T-helper 9 cell (primary cell): ENCODE results near the gene FAM204A.

Experiments
- DNase-seq: peaks from one replicate; pipeline ENCODE4 v3.0.0-alpha.2; 2020
- total RNA-seq, 2 donors: gene quantifications; one replicate each; lab custom pipeline; 2026; lab: John Stamatoyannopoulos, UW

The FAM204A gene
- total RNA-seq, result 49.5 to 81.4 reads per million in 2 donors

DNA sequence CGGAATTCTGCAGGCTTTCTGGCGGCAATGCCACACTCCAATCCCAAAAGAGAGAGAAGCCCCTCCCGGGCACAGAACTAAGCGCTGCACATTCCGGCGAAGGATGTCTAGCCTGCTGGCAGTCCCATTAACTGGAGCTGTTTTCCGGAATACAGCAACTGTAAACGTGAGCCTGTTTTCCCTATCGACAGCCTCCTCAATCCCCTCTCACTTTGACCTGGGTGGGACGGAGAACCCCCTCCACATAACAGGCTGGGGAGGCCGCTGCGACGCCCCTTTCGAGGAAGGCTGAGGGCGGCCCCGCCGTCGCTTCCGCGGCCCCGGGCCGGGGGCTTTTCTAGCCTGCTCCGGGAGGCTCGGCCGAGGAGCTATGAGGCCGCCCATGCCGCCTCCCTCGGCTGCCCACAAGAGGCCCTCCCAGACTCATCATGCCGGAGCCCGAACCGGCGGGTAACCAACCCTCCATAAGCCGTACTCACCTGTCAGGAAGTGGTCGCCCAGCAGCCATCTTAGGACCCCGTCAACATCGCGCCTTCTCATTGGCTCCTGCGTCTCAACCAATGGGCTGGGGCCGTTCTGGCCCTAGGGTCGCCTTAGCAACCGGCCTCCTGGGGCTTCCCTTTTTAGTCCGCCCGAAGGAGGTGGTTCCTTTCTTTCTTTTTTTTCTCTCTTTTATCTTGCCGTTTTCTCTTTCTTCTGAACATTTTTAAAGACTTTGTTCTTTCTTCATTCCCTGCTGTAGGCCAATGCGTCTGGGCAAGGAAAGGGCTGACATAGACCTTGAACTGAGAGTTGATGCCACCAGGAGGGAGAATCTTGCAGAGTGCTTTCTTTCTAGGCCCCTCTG is at the start of gene FAM204A:
TSS of gene FAM204A (minus strand) at position 534 of the 847 bp plus-strand sequence. CDS start 5,909 bp downstream, outside the sequence.
- peak; percentile 96 for DNase-seq

DNA sequence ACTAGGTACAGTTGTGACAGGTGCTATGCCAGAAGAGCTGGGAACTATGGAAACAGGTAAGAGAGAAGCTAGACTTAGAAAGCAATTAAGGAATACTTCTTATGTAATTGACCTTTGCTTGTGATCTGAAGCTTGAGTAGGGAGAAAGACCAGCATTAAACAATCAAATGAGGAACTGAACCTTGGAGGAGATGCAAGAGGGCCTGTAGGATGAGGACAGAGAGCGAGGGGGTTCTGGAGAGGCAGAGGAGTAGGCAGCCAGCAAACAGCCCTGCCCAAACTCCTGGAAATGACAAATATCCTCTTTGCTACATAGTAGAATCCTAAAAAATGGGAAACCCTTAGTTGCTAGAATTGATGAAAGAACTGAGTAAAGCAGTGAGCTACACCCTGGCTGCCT is 41.6 kb upstream of the FAM204A start:
- DNase-seq, result no peak

DNA sequence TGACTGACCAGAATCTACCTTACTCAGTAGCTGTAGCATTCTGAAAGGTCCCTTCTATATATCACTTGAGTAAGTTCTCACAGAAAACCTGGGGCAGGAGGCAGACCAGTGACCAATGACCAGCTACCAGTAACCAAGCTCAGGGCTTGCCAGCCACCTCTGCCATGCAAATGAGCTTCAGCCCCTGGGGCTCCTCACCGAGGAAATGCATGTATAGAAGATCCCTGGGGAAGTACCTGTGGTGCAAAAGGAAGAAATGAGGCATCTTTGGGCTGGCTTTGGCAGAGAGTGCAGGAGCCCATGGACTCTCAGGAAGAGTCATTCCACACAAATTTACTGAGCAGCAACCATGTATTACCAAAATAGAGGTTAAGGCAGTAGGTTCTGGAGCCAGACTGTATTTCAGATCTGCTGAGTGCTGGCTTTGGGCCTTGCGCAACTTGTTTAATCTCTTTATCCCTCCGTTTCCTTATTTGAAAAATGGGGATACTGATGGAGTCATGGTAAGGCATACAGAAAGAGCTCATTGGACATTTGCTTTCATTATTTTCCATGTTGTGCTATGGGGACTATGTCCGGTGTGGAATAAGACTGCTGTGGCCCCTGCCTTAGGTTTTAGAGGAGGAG is 41.1 kb upstream of the FAM204A start:
- DNase-seq, result no peak

DNA sequence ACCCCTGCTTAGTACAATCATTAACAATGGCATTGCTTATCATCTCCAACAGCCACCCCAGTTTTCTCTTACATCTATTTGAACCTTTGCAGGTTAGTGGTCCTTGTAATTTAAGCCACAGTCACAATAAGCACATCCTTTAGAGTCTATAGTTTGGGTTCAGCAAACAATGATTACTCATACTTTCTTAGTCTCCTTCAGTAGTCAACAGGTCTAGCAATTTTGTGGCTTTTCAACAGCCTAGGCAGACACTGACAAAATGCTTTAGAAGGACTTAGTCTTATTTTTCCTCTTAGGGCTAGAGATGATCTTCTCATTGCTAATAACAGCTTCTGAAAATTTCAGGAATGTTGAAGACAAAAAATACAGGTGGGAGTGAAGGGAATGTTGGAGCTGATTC is 32.3 kb upstream of the FAM204A start:
- DNase-seq, result no peak

DNA sequence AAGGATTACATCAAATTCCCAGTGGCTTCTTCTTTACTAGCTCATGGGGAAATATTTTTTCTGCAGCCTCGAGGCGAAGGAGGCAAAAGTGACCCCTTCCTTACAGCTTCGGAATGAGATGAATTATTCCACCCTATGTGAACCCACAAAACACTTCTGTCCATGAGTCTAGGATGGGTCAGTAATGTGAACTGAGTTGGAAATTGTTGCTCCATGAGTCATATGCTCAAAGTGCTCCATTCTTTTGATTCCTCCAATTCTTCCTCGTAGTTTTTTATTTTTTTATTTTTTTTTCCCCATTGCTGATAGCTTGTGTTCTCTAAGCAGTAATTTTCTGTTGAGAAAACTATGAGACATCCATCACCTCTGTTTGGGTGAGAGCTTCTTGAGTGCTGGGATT is 31.7 kb upstream of the FAM204A start:
- no peak for DNase-seq

DNA sequence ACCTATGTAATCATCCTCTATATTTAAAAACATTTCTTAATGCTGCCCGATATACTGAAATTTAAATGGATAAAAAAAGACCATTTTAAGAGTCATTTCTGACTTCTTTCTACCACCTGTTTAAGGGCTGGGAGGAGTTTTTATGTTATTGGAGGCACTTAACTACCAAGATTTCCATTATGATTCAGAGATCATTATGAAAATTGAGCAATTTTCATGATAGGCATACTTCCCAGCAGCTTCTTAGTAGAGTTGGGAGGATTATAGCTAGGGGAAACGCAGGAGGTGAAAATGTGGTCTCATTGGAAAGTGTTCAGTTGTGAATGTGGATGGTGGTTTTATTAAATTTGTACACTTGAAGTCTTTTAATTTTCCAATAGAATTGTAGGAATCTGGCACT is 28.4 kb upstream of the FAM204A start:
- no peak for DNase-seq

DNA sequence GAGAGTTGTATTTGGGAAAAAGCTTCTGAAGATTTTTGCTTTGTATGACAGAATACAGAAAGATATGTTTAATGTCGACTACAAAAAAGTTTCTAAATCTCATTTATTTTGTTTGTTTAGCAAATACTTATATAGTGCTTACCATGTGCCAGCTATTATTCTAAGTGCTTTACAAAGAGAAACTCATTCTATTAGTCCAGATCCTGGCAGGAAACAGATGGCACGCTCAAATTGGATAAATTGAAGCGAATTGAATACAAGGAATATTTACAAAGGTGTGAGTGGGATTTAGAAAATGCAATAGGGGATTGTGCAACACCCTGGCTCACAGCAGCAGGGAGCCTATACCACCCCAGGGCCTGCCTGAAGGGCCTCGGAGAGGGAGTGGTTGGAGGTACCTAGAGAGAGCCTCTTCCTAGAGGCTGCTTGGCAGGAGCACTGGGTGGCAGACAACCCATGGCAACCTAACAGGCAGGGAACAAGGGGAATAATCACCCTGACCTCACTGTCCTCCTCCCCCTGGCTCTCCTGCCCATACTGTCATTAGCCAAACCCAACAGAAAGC is 27.6 kb upstream of the FAM204A start:
- DNase-seq, result no peak

DNA sequence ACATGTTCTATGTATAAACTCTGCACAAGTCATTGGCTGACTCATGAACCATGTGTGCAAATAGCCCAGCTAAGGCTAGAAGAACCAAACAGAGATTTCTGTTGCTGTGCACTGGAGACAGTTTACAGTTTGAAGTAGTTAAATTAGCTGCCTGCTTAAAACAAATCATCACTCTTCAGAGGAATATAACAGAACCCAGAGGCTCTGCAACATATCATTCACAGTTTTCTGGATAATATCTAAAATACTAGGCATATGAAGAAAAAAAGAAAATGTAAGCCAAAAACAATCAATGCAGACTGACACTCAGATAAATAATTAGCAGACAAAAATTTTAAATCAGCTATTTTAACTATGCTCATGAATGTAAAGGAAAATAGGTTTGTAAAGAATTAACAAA is 23.6 kb upstream of the FAM204A start:
- no peak for DNase-seq

DNA sequence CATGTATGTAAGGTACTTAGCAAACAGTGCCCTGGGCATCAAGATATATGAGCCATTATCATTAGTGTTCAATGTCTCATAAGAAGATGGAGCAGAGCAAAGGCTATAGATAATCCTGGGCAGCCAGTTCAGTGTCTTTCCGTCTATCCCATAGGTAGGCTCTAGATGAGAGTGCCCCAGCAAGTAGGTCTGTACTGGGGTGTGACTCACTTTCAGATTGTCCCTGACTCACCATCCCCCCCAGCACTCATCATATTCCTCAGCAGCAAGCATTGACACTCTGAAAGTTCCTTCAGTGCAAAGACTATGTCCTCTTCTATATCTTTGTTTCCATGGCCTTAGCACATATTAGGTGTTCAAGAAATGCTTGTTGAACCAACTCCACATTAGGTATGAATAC is 20.0 kb upstream of the FAM204A start:
- no peak for DNase-seq

DNA sequence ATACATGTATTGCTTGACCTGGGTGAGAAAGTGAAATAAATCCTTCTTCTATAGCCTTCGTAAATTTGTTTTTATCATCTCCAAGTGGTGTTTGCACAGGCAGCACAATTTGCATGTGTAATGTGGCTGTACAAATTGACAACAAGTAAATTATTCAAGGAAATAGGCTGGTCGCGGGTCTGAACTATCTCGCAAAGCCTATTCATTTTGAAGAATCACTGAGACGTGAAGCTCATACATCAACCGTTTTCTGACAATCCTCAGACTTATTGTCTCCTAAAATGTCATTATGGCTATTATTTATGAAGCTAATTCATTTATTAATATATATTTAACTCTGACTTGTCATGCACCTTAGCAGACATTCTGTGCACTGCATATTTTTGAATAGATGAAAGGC is 16.2 kb upstream of the FAM204A start:
- DNase-seq, result no peak

DNA sequence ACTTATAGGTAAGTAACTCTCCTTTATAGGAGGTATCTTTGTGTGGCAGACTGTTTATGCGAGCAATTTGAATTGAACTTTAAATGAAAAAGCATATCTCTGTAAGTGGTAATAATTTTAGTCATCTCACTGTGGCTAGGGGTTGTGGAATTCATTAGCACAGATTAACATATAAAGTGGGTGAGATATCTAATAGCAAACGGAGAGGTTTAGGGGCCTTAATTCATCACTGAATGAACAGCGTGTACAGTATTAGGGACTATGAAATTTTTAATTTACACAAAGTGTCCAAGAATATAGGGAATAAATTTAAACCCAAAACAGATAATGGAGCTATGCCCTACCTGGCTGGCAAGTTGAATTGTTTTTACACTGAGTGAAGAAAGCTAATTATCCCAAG is 15.7 kb upstream of the FAM204A start:
- DNase-seq, result no peak

DNA sequence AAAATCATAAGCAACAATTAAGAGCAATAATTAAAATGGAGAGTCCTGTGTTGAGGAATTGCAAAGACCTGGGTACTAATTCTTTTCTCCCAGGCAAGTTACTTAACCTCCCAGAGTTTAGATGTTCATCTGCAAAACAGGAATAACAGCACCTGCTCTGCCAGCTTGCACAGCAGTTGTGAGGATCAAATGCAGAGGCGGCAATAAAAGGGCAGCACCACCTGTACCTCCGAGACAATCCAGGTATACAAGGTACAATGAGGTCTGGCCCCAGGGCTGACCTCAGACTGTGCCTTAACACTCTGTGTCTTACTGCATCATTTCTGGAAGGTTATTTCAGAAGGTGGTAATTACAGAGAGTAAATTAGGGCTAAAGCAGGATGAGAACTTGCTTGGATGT is 14.5 kb upstream of the FAM204A start:
- DNase-seq, result no peak

DNA sequence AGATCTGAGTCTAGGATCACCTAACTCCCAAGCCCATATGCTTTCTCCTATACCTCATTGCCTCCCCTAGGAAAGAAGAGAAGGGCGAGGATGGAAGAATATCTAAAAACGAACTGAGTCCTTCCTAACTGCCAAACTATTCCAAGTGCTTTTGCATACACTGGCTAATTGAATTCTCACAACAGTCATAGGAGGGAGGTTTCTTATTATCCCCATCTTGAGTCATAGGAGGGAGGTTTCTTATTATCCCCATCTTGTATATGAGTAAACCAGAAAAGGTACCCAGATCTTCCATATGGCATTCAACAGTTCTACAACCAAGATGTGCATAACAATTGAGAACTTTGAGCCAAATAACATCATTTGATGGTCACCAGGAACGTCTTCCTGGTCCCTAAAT is 13.1 kb upstream of the FAM204A start:
- no peak for DNase-seq

DNA sequence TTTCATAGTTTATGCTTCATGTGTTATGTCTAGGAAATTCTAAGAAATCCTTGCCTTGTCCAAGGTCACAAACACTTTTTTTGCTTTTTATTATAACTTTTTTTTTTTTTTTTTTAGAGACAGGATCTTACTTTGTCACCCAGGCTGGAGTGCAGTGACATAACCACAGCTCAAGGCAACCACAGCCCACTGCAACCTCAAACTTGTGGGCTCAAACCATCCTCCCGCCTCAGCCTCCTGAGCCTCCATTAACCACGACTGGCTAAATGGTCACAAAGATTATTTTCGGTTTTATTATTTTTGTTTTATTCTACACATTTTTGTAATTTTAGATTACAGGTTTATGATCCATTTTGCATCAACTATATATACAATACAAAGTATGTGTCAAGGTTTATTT is 7.1 kb upstream of the FAM204A start:
- no peak for DNase-seq

DNA sequence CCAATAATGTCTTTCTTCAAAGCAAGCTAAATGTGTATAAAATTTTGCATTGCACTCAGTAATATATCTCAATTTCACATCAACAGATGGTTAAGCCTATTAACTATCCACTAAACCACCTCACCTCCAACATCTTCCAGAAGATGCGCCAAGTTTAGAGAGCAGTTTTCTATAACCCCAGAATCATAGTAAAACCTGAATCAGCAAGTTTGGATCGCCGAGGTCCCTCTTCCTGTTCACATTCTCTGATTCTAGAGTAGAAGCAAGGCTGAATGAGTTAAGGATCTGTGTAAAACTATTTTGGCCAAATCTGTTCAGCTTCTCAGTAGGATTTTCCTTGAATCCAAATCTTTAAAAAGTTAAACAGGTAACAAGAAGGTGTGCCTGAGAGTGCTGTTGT is 1.4 kb upstream of the FAM204A start:
- DNase-seq, result no peak

DNA sequence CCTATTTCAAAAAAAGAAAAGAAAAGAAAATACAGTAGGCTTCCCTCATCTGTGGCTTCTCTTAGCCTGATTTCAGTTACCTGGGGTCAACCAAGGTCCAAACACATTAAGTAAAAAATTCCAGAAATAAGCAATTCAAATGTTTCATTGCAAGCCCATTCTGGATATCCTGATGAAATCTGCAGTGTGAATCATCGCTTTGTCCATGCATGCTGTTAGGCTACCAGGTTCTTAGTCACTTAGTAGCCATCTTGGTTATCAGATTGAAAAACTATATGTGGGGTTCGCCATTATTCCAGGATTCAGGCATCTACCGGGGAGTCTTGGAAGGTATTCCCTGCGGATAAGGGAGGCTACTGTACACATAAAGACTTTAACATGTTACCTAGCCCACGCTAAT is 991 bp upstream of the FAM204A start:
- DNase-seq, result no peak

DNA sequence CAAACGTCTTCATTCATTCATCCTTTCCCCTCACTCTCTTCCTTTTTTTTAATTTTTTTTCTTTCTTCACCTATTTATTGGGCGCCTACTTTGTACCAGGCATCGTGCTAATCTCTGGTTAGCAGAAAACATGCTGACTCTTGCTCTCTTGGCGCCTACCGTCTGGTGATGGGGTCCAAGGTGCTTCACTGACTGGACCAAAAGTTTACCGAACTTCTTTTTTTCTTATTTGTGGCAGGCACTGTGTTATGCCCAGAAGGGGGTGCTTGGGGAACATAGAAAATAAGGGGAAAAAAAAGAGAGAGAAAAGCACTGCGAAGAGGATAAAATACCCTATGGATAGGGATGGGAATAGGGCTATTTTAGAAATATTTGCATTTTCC is 505 bp upstream of the FAM204A start:
- no peak for DNase-seq

DNA sequence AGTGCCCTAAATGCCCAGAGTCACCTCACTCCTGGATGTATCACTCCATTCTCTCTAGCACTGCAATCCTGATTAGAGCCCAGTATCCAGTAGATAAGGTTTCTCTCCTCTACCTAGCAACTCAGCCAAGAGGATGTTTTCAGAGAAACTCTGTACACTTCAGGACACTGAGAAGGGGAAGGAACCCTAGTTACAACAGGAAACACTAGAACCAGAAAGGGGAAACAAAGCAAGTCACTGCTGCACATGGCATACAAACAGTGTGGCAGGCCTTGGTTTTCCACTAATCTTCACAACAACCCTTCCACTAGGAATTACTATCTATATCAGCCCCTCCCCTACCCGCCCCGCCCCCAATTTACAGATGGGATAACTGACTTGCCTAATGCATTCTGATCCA is 1.6 kb downstream of the FAM204A start:
- DNase-seq, result no peak

DNA sequence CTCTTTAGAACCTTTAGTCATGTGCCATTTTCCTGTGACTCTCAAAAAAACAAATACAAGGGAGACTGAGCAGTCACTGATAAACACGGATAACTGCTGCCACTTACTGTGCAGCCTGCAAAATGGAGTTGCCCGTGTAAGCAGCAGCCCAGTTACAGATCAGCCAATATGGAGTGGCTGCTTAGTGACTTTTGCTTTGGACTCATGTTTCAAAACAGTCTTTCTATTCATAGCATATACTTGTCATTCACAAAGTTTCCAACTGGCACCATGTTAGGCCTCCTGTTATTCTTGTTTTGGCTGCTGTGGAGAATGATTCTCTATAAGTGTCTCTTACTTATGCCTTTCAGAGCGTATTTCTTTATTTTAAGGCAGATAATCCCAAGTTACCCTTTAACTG is 3.0 kb downstream of the FAM204A start:
- no peak for DNase-seq

DNA sequence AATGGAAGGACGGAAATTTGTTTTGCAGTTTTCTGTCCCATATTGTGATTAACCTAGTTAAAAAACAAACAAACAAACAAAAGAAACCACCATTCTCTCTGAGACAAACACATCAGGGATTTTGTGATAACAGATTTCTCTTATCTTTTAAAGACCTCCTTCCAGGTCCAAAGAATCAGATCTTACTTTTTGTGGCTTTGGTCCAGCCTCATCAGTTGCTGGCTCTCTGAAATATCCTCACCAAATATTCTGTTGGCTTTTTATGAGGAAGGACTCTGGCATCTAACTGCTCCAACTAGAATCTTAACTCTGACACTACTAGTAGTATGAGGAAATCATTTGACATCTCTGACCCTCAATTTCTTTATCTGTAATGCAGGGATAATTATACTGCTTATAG is 4.8 kb downstream of the FAM204A start:
- no peak for DNase-seq

DNA sequence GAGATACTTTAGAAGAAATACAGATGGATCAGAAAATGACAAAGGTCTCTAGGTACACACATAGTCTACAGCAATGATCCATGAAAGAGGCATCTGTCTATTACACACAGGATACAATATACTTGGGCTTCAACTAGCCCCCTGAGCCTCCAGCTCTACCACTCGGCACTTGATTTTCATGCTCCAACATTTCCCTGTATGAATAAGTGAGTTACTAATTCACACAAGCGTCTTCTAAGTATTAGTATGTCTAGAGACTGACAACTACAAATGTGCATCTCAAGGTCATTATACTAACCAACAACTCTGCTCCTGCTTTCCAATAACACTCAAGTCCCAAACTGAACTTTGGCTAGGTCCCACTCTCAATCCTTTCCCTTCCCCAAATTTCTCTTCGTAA is 8.3 kb downstream of the FAM204A start:
- DNase-seq, result no peak

DNA sequence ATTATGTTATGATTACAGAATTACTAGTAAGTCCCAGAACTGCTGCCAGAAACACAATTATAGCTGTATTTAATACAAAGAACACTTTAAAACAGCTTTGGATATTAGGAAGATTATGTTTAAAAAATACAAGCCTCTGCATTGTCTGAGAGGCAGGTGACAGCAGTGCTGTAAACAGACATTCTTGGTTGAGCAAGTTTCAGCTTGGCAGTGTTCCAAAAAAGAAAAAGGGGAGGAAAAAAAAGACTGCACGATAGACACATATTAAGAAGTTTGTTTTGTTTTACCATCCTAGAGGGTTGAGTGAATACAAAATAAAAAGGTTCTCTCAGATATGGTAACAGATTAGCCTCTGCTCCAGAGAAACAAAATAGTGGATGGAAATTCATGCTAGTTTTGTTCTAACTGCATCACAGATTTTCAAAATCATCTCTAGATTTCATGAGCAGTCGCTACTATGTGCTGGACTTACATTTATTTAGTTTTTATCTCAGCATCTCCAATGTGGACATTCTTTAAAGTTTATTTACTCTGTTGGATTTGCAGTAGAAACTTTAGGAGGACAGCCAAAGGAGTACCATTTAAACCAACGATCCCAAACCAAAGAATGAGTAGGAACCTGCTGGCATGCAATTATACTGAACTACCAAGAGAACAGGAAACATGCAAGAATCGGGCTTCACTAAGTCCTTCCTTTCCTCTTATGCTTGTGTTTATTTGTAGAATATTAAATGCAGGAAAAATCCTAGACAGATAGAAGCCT is 9.0 kb downstream of the FAM204A start:
- no peak for DNase-seq

DNA sequence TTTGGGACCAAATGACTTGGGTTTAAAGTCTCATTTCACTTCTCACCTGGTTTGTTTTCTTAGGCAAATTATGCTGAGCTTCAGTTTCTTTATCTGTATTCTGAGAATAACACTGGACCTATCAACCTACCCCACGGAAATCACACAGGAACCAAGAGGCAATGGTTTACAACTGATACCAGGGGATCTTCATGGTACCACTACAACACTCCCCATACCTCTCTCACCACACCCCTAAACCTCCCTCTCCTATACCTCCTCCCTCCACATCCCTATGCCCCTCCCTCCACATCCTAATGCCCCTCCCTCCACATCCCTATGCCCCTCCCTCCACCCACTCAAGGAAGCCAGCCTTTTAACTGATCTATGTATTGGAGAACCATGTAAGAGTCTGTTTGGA is 9.9 kb downstream of the FAM204A start:
- DNase-seq, result no peak
